NAMALWA (cell line): ENCODE data around the gene LYST.
"Not testable (repeated sequence)": the region's sequence is repeated elsewhere in the genome, so short reads cannot be mapped to it uniquely, and the experiment has no call there.

Experiments used
- DNase-seq: peaks from one replicate; pipeline ENCODE4 v3.0.0-alpha.2; 2015; ENCODE audit warnings: low spot score

The LYST gene

GRCh38 chr1:235857756-235858155 lies 8.9 kb downstream of the LYST start:
- DNase-seq, result no peak

- no peak for DNase-seq
Measured at GRCh38 chr1:235855811-235856429, 10.8 kb downstream of the LYST start.

- DNase-seq, result no peak
Measured at GRCh38 chr1:235854347-235854746, 12.4 kb downstream of the LYST start.

- DNase-seq, result no peak
Measured at GRCh38 chr1:235853653-235854052, 13.1 kb downstream of the LYST start.

- DNase-seq, result no peak
Measured at GRCh38 chr1:235852887-235853286, 13.8 kb downstream of the LYST start.

GRCh38 chr1:235851939-235852338 lies 14.8 kb downstream of the LYST start:
- DNase-seq, result no peak

GRCh38 chr1:235848251-235848650 lies 18.5 kb downstream of the LYST start:
- not testable (repeated sequence) for DNase-seq

- peak; percentile 29 for DNase-seq
Measured at GRCh38 chr1:235845656-235846107, 21.0 kb downstream of the LYST start.

GRCh38 chr1:235844776-235845175 lies 21.9 kb downstream of the LYST start:
- no peak for DNase-seq

GRCh38 chr1:235843461-235843961 lies 23.2 kb downstream of the LYST start:
- peak; percentile 63 for DNase-seq

- DNase-seq, result peak; percentile 49
Measured at GRCh38 chr1:235841938-235842545, 24.7 kb downstream of the LYST start.

- no peak for DNase-seq
Measured at GRCh38 chr1:235838021-235838420, 28.7 kb downstream of the LYST start.

- no peak for DNase-seq
Measured at GRCh38 chr1:235835226-235835625, 31.5 kb downstream of the LYST start.

GRCh38 chr1:235834620-235835019 lies 32.1 kb downstream of the LYST start:
- DNase-seq, result no peak

GRCh38 chr1:235832011-235832410 lies 34.7 kb downstream of the LYST start:
- no peak for DNase-seq

- no peak for DNase-seq
Measured at GRCh38 chr1:235831148-235831547, 35.6 kb downstream of the LYST start.

GRCh38 chr1:235826102-235826854 lies 40.4 kb downstream of the LYST start:
- no peak for DNase-seq

GRCh38 chr1:235825229-235825628 lies 41.5 kb downstream of the LYST start:
- DNase-seq, result no peak

- DNase-seq, result no peak
Measured at GRCh38 chr1:235823684-235824083, 43.0 kb downstream of the LYST start.

- no peak for DNase-seq
Measured at GRCh38 chr1:235822685-235823084, 44.0 kb downstream of the LYST start.

- no peak for DNase-seq
Measured at GRCh38 chr1:235821361-235821981, 45.2 kb downstream of the LYST start.

- DNase-seq, result no peak
Measured at GRCh38 chr1:235820061-235820460, 46.6 kb downstream of the LYST start.
